SU-DHL-6 (cell line): ENCODE measurements around the gene TMC4.

ENCODE experiments used
- H2AFZ ChIP-seq: fragments of 200-600 bp; sonication (generic); 2 replicates; pipeline ENCODE4 v1.6.1; 2014; ENCODE audit warnings: low read depth, mild to moderate bottlenecking, moderate library complexity, mixed read lengths, antibody characterized with exemption, low read length; ENCODE audit not compliant: severe bottlenecking
- H3F3A ChIP-seq: fragments of 200-600 bp; shearing (Covaris generic); 2 replicates; pipeline ENCODE4 v1.6.0; 2016; ENCODE audit warnings: antibody characterized with exemption, mild to moderate bottlenecking; ENCODE audit not compliant: insufficient read depth
- H3K27ac ChIP-seq: fragments of 200-600 bp; sonication (generic); 2 replicates; pipeline ENCODE4 v1.5.1; 2016; ENCODE audit warnings: low read depth, mild to moderate bottlenecking, low read length, moderate library complexity, mixed read lengths
- H3K27me3 ChIP-seq: fragments of 200-600 bp; sonication (generic), shearing (Covaris generic); 2 replicates; pipeline ENCODE4 v1.6.0; 2014; ENCODE audit warnings: mild to moderate bottlenecking, low read length
- H3K36me3 ChIP-seq: fragments of 200-600 bp; sonication (generic); 2 replicates; pipeline ENCODE4 v1.6.1; 2014; ENCODE audit warnings: mild to moderate bottlenecking, low read length, mixed read lengths
- H3K4me2 ChIP-seq: fragments of 300-600, 200-600 bp; shearing (Covaris generic), sonication (generic); 2 replicates; pipeline ENCODE4 v1.6.0; 2014; ENCODE audit warnings: low read length, low read depth, mild to moderate bottlenecking; ENCODE audit not compliant: poor library complexity, severe bottlenecking
- H3K4me3 ChIP-seq: fragments of 200-600 bp; sonication (generic); 2 replicates; pipeline ENCODE4 v1.5.1; 2014; ENCODE audit warnings: antibody characterized with exemption, low read length, mild to moderate bottlenecking, mixed read lengths; ENCODE audit not compliant: insufficient read depth, poor library complexity, severe bottlenecking
- H3K79me2 ChIP-seq: fragments of 200-600 bp; sonication (generic); 2 replicates; pipeline ENCODE4 v1.6.1; 2014; ENCODE audit warnings: mild to moderate bottlenecking, low read length, moderate library complexity; ENCODE audit not compliant: insufficient read depth
- H3K9ac ChIP-seq: fragments of 200-600 bp; sonication (generic); 2 replicates; pipeline ENCODE4 v1.7.0; 2014; ENCODE audit warnings: mild to moderate bottlenecking, low read length
- H3K9me2 ChIP-seq: fragments of 200-600 bp; sonication (generic); replicated peaks from 2 replicates; pipeline ENCODE4 v1.6.1; 2014; ENCODE audit warnings: low read length; ENCODE audit not compliant: insufficient read depth
- H3K9me3 ChIP-seq: fragments of 200-600 bp; sonication (generic); 2 replicates; pipeline ENCODE4 v1.6.1; 2014; ENCODE audit warnings: low read length, mixed read lengths; ENCODE audit not compliant: insufficient read depth
- H4K20me1 ChIP-seq: fragments of 200-600 bp; sonication (generic); 2 replicates; pipeline ENCODE4 v1.6.1; 2014; ENCODE audit warnings: low read depth, mild to moderate bottlenecking, antibody characterized with exemption, low read length, moderate library complexity, mixed read lengths
- EZH2phosphoT487 ChIP-seq: fragments of 200-600 bp; sonication (generic), shearing (Covaris generic); conservative IDR thresholded peaks from 2 replicates; pipeline ENCODE4 v1.6.1; 2018; ENCODE audit warnings: mild to moderate bottlenecking, antibody characterized with exemption, low read length, moderate library complexity, mixed read lengths
- TF ChIP-seq, protein P1 (sequence below): fragments of 200-600 bp; sonication (generic); IDR thresholded peaks from one replicate; pipeline ENCODE4 v1.5.1; 2017; ENCODE audit warnings: antibody characterized with exemption, mild to moderate bottlenecking, low read length, moderate library complexity; ENCODE audit not compliant: insufficient read depth, poor library complexity, severe bottlenecking

Gene TMC4

DNA sequence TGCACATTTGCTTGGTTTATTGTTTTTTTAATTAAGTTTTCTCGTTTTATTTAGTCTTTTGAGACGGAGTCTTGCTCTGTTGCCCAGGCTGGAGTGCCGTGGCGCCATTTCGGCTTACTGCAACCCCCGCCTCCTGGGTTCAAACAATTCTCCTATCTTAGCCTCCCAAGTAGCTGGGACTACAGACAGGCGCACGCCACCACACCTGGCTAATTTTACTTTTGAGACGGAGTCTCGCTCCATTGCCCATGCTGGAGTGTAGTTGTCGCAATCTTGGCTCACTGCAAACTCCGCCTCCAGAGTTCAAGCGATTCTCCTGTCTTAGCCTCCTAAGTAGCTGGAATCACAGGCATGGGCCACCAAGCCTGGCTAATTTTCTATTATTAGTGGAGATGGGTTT, 29.0 kb upstream of the TMC4 start:
- peaks cover 63% of the 10 kb centered on the region for H3K79me2 ChIP-seq
- H3K9ac ChIP-seq, result peak overlapping the region; percentile 94
- no peaks in the 10 kb centered on the region for H3K9me2 ChIP-seq
- H3K4me3 ChIP-seq, result peak overlapping the region; percentile 88
- H3K36me3 ChIP-seq, result peaks cover 38% of the 10 kb centered on the region
- peaks cover 48% of the 10 kb centered on the region for H4K20me1 ChIP-seq
- peaks cover 45% of the 10 kb centered on the region for H3F3A ChIP-seq
- no peak overlapping the region for H2AFZ ChIP-seq
- no peaks in the 10 kb centered on the region for H3K27me3 ChIP-seq
- H3K4me2 ChIP-seq, result peak overlapping the region; percentile 79
- H3K9me3 ChIP-seq, result no peaks in the 10 kb centered on the region
- peak overlapping the region; percentile 85 for H3K27ac ChIP-seq
- TF ChIP-seq, protein P1, sequence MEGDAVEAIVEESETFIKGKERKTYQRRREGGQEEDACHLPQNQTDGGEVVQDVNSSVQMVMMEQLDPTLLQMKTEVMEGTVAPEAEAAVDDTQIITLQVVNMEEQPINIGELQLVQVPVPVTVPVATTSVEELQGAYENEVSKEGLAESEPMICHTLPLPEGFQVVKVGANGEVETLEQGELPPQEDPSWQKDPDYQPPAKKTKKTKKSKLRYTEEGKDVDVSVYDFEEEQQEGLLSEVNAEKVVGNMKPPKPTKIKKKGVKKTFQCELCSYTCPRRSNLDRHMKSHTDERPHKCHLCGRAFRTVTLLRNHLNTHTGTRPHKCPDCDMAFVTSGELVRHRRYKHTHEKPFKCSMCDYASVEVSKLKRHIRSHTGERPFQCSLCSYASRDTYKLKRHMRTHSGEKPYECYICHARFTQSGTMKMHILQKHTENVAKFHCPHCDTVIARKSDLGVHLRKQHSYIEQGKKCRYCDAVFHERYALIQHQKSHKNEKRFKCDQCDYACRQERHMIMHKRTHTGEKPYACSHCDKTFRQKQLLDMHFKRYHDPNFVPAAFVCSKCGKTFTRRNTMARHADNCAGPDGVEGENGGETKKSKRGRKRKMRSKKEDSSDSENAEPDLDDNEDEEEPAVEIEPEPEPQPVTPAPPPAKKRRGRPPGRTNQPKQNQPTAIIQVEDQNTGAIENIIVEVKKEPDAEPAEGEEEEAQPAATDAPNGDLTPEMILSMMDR, result no peak
- no peak for TF ChIP-seq EZH2phosphoT487

DNA sequence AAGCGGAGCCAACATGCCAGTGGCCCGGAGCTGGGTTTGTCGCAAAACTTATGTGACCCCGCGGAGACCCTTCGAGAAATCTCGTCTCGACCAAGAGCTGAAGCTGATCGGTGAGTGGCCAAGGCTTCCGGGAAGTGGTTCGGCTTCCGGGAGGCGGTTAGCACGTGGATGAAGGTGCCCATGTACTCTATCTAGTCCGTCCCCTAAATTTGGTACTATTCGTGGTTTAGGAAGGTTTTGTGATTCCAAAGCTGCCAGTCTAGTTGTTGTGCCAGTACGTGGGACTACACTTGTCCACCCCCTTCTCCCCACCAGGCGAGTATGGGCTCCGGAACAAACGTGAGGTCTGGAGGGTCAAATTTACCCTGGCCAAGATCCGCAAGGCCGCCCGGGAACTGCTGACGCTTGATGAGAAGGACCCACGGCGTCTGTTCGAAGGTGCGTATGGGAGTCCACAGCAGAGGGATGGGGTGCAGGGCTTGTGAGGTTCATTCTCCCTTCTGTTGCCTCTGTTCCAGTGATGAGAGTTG, 28.3 kb upstream of the TMC4 start:
- H3K9ac ChIP-seq, result peak overlapping the region; percentile 94
- H3K4me2 ChIP-seq, result peak overlapping the region; percentile 79
- H3F3A ChIP-seq, result peaks cover 40% of the 10 kb centered on the region
- no peak for TF ChIP-seq EZH2phosphoT487
- TF ChIP-seq, protein P1, result no peak
- H3K9me3 ChIP-seq, result no peaks in the 10 kb centered on the region
- H3K4me3 ChIP-seq, result peak overlapping the region; percentile 88
- peak overlapping the region; percentile 85 for H3K27ac ChIP-seq
- H4K20me1 ChIP-seq, result peaks cover 41% of the 10 kb centered on the region
- peaks cover 58% of the 10 kb centered on the region for H3K79me2 ChIP-seq
- no peaks in the 10 kb centered on the region for H3K27me3 ChIP-seq
- no peak overlapping the region for H2AFZ ChIP-seq
- no peaks in the 10 kb centered on the region for H3K9me2 ChIP-seq
- H3K36me3 ChIP-seq, result peaks cover 38% of the 10 kb centered on the region

DNA sequence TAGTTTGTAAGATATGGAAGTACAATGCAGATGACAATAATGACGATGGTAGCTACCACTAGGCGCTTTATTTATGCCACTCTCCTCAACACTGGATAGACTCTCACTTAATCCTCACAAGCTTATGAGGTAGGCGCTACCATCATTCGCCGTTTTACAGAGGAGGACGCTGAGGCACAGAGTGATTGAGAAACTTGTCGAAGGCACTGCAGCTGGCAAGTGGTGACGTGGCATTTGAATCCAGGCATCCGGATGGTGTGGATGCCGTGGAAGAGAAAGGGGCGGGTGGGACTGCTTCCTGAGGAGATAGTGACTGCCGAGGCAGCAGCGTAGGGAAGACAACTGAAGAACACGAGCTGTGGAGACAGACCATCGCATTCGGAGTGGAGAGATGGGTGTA, 26.4 kb upstream of the TMC4 start:
- H3K4me2 ChIP-seq, result no peak overlapping the region
- no peaks in the 10 kb centered on the region for H3K27me3 ChIP-seq
- no peak overlapping the region for H3K4me3 ChIP-seq
- TF ChIP-seq, protein P1, result no peak
- TF ChIP-seq EZH2phosphoT487, result no peak
- no peaks in the 10 kb centered on the region for H3K9me3 ChIP-seq
- peaks cover 24% of the 10 kb centered on the region for H4K20me1 ChIP-seq
- no peak overlapping the region for H3K9ac ChIP-seq
- no peaks in the 10 kb centered on the region for H3K9me2 ChIP-seq
- no peak overlapping the region for H3K27ac ChIP-seq
- peaks cover 26% of the 10 kb centered on the region for H3K36me3 ChIP-seq
- peaks cover 40% of the 10 kb centered on the region for H3K79me2 ChIP-seq
- no peak overlapping the region for H2AFZ ChIP-seq
- H3F3A ChIP-seq, result peaks cover 28% of the 10 kb centered on the region
